A673 (cell line): ENCODE data around the gene N4BP2. TPM values are rescaled to one million over a fixed set of nuclear protein-coding genes. Genes with fewer than 3 reads are reported as not detected.

Experiments
- BruUV-seq: library from RNA; stranded (reverse); fragments of 400-500 nt; replicated peaks from 2 replicates; lab custom pipeline; 2021; lab: Mats Ljungman, UMichigan
- CTCF ChIA-PET: fragments of 300-600 bp; sonication (Branson Sonifier 250); formaldehyde crosslinking; loops from one replicate; lab custom pipeline; 2022; ENCODE audit warnings: antibody characterized with exemption; lab: Charles Lee
- POLR2A ChIA-PET: fragments of 300-600 bp; sonication (Branson Sonifier 250); formaldehyde crosslinking; loops from one replicate; lab custom pipeline; 2022; ENCODE audit warnings: antibody characterized with exemption; ENCODE audit not compliant: low non-redundant PET; lab: Charles Lee
- DNase-seq: peaks from one replicate; pipeline ENCODE4 v3.0.0-alpha.2; 2015; ENCODE audit warnings: low spot score
- H3K27ac ChIP-seq: fragments of 200-600 bp; sonication (generic); 2 replicates; pipeline ENCODE4 v1.5.1; 2016; ENCODE audit warnings: mixed run types, low read depth, mild to moderate bottlenecking, mixed read lengths, antibody characterized with exemption, low read length; ENCODE audit not compliant: poor library complexity, severe bottlenecking
- H3K27me3 ChIP-seq: fragments of 200-600 bp; sonication (generic); replicated peaks from 2 replicates; pipeline ENCODE4 v1.6.1; 2017; ENCODE audit warnings: mixed run types, low read depth, mild to moderate bottlenecking, mixed read lengths, antibody characterized with exemption, low read length; ENCODE audit not compliant: insufficient read depth, poor library complexity
- H3K36me3 ChIP-seq: fragments of 200-600 bp; sonication (generic); 2 replicates; pipeline ENCODE4 v1.6.1; 2016; ENCODE audit warnings: mixed run types, mild to moderate bottlenecking, mixed read lengths, antibody characterized with exemption, low read length; ENCODE audit not compliant: insufficient read depth, poor library complexity, severe bottlenecking
- H3K4me1 ChIP-seq: fragments of 200-600 bp; sonication (generic); 2 replicates; pipeline ENCODE4 v1.6.1; 2017; ENCODE audit warnings: mixed run types, mild to moderate bottlenecking, mixed read lengths, antibody characterized with exemption, low read length; ENCODE audit not compliant: insufficient read depth, poor library complexity, severe bottlenecking
- H3K4me3 ChIP-seq: fragments of 200-600 bp; sonication (generic); 2 replicates; pipeline ENCODE4 v1.5.1; 2016; ENCODE audit warnings: low read depth, mixed run types, mild to moderate bottlenecking, mixed read lengths, low read length; ENCODE audit not compliant: poor library complexity, severe bottlenecking
- H3K9me3 ChIP-seq: fragments of 200-600 bp; sonication (generic); 2 replicates; pipeline ENCODE4 v1.6.1; 2016; ENCODE audit warnings: mixed run types, low read depth, mild to moderate bottlenecking, mixed read lengths, antibody characterized with exemption, low read length; ENCODE audit not compliant: poor library complexity, severe bottlenecking
- CTCF ChIP-seq: fragments of 300-800, 200-600 bp; sonication (generic); conservative IDR thresholded peaks from 2 replicates; pipeline ENCODE4 v1.5.1; 2017; ENCODE audit warnings: low read depth, mild to moderate bottlenecking, antibody characterized with exemption, low read length, moderate library complexity, mixed read lengths
- EZH2 ChIP-seq: fragments of 200-600 bp; sonication (generic); IDR thresholded peaks from 2 replicates; pipeline ENCODE4 v1.6.1; 2017; ENCODE audit warnings: borderline replicate concordance, low read depth, mild to moderate bottlenecking, mixed read lengths, antibody characterized with exemption, low read length; ENCODE audit not compliant: poor library complexity, severe bottlenecking
- intact Hi-C: fragments of 100-400 bp; cut with micrococcal nuclease; formaldehyde crosslinking; loops from one replicate; pipeline ENCODE4 v1.10.0; 2022; ENCODE audit not compliant: unreplicated experiment
- total RNA-seq: library from RNA; stranded (reverse); gene quantifications from 2 replicates; pipeline ENCODE4 v1.2.3, GENCODE V29; 2021

The N4BP2 gene
- total RNA-seq, 1 experiment from 2014 or later: 21.3 TPM

GRCh38 chr4:40112027-40112792 is 55.6 kb downstream of the N4BP2 start:
- no TSS peak for BruUV-seq
- Histone ChIP-seq H3K27ac (no peak overlapping the region), H3K4me3 (no peak overlapping the region), H3K36me3 (peaks cover 2% of the 10 kb centered on the region), H3K27me3 (no peaks in the 10 kb centered on the region), H3K9me3 (no peaks in the 10 kb centered on the region), H3K4me1 (no peaks in the 10 kb centered on the region)
- CTCF ChIA-PET: interaction anchor here (0.6 kb wide), 1 partner anchor 144 kb away, joined by 3 read pairs; no protein-coding TSS in a partner anchor
- no peak for TF ChIP-seq CTCF
- no peak for TF ChIP-seq EZH2
- intact Hi-C loops: no loop called here
- POLR2A ChIA-PET: no interaction called here
- DNase-seq: no peak

- H3K9me3 ChIP-seq: no peaks in the 10 kb centered on the region
- no peak for DNase-seq
- POLR2A ChIA-PET: no interaction called here
- H3K4me1 ChIP-seq: peaks cover 3% of the 10 kb centered on the region
- no peak overlapping the region for H3K27ac ChIP-seq
- no TSS peak for BruUV-seq
- no peak for TF ChIP-seq EZH2
- TF ChIP-seq CTCF: no peak
- no peak overlapping the region for H3K4me3 ChIP-seq
- peaks cover 9% of the 10 kb centered on the region for H3K36me3 ChIP-seq
- no peaks in the 10 kb centered on the region for H3K27me3 ChIP-seq
- CTCF ChIA-PET: no interaction called here
- intact Hi-C loops: no loop called here
Measured at GRCh38 chr4:40114206-40114605, 57.6 kb downstream of the N4BP2 start.

- intact Hi-C loops: no loop called here
- peaks cover 11% of the 10 kb centered on the region for H3K36me3 ChIP-seq
- H3K4me3 ChIP-seq: no peak overlapping the region
- DNase-seq: no peak
- no TSS peak for BruUV-seq
- ChIA-PET POLR2A (interaction anchor here (0.6 kb wide), 1 partner anchor 322 kb away, joined by 4 read pairs; no protein-coding TSS in a partner anchor), CTCF (no interaction called here)
- H3K9me3 ChIP-seq: no peaks in the 10 kb centered on the region
- no peak for TF ChIP-seq EZH2
- TF ChIP-seq CTCF: no peak
- peaks cover 30% of the 10 kb centered on the region for H3K4me1 ChIP-seq
- no peaks in the 10 kb centered on the region for H3K27me3 ChIP-seq
- no peak overlapping the region for H3K27ac ChIP-seq
Measured at GRCh38 chr4:40118861-40119260, 62.2 kb downstream of the N4BP2 start.
